HG02981 (cell line): ENCODE data around the gene CCT6A.
A peak's percentile ranks its signal among the peaks of the same experiment; 100 is the strongest.
"Not testable (repeated sequence)": the region's sequence is repeated elsewhere in the genome, so short reads cannot be mapped to it uniquely, and the experiment has no call there.

Experiments used
- ATAC-seq: cut with Tn5 transposase; IDR thresholded peaks from one replicate; pipeline ENCODE4 v1.9.1; 2021; ENCODE audit warnings: mild to moderate bottlenecking, moderate library complexity; ENCODE audit not compliant: unreplicated experiment

The CCT6A gene

DNA sequence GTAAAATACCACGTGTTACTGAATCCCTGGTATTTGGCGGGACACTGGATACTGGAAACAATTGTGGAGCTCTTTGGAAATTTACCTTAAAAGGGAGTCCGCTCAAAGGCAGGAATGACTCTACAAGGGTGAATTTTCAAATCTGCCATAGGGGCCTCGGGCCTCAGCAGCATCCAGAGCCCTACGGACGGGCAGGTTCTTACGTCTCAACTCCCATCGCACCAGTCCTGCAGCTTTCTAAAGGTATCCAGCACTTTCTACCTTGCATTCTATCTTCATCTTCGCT, 569 bp upstream of the CCT6A start:
- no peak for ATAC-seq

DNA sequence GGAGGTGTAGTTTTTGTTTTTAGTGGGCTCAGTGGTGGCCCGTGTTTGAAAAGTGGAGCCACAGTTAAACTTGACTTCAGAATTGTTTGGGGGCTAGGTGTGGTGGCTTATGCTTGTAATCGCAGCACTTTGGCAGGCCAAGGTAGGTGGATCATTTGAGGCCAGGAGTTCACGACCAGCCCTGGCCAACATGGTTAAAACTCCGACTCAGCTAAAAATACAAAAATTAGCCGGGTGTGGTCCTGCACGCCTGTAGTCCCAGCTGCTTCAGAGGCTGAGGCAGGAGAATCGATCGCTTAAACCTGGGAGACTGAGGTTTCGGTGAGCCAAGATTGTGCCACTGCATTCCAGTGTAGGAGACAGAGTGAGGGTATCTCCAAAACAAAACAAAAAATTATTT, 1.8 kb downstream of the CCT6A start:
- ATAC-seq: no peak

DNA sequence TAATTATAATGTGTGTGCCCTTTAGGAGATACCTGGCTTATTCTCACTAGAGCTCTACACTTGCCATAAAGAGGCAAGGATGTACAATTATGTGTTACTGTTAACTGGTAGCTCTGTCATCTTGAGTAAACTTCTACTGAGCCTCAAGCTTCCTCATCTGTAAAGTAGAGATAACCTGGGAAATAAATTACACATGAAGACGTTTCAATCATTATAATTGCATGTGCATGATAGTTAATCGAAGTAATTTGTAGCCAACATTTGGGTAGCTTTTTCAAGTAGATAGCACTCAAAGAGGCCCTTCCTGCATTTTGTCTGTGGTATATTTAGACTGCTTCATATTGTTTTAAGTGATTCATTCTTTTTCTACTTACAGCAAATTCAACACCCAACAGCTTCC, 2.4 kb downstream of the CCT6A start:
- ATAC-seq: no peak

DNA sequence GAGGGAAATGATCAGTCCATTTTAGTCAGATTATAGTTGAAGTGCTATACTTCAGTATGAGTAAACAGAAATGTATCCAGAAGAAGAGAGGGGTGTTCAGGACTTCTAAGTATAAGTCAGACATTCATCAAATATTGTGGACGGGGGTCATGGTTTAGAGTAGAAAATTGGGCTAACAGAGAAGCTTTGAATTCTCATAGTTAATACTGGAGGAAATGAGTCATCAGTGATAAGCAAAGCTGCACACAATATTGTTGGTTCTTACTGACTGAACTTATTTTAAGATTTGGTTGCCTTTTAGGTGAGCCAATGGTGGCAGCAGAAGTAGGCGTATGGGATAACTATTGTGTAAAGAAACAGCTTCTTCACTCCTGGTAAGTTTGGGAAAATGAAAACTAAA, 10.8 kb downstream of the CCT6A start:
- ATAC-seq: no peak

DNA sequence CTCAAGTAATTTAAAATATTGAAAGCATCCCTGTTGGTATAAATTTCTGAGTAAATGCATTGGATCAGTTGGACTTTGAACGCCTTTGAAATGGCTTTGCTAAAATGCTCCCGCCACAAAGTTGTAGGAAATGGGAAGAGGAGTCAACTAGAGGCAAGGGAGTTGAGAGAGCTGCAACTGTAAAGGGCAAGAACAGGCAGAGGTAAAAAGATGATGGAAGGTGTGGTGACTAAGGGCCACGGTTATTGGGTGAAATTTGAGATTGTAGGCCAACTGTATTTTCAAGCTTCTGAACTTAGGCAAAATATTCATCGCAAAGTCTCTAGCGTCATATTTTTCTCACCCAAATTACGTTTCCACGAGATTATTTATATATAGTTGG, 11.9 kb downstream of the CCT6A start:
- ATAC-seq: no peak

GRCh38 chr7:56063882-56064625, 12.5 kb downstream of the CCT6A start, which contains the start of gene SUMF2:
Gene SUMF2 (plus strand): TSS chr7:56064286. CDS start chr7:56064312, 26 bp downstream.
- ATAC-seq: peak; percentile 85

GRCh38 chr7:56066376-56066775, 14.8 kb downstream of the CCT6A start:
- ATAC-seq: not testable (repeated sequence)

DNA sequence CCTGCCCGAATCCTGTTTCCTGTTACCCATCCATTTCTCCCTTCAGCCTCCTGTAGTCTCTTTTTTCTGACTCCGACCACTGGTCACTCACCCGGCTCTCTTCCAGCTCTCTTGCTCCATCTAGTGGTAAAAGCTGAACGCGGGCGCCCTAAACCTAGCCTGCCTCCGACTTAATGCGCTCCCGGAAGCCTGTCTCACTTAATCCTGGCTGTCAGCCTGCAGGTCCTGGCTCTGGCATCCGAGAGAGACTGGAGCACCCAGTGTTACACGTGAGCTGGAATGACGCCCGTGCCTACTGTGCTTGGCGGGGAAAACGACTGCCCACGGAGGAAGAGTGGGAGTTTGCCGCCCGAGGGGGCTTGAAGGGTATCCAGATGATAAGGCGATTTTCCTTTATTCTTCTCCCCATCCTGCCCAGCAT, 22.8 kb downstream of the CCT6A start:
- peak; percentile 92 for ATAC-seq

DNA sequence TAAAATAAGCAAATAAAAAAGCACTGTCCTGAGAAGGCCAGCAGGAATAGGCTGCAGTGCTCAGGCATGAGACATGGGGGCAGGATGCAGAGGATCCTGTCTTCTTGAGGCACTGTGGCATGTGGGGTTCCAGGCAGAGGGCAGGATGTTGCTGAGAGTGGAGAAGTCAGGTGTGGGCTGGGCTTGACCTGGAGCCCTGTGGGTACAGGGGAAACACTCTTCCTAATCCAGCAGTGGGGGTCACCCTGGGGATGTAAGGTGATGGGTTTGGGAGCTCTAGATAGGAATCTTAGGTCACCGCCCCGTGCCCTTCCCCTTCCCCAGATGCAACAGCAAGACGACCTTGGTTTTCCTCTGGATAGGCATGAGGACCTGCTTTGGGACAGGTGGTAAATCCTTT, 26.1 kb downstream of the CCT6A start:
- ATAC-seq: no peak

DNA sequence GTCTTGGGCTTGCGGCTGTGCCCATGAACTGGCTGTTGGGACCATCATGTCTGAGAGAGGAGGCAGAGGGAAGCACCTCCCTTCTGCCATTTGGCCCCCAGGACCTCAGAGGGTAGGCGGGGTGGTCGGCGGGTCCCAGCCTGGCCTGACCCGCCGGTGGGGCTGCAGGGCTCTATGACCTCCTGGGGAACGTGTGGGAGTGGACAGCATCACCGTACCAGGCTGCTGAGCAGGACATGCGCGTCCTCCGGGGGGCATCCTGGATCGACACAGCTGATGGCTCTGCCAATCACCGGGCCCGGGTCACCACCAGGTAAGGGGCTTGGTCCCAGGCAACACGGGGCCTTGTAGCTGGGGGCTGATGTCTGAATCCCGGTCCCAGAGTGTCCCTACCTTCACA, 26.6 kb downstream of the CCT6A start:
- no peak for ATAC-seq

- ATAC-seq: no peak
These were observed 28.1 kb downstream of the CCT6A start for GRCh38 chr7:56079450-56080185.

- ATAC-seq: not testable (repeated sequence)
These were observed 29.3 kb downstream of the CCT6A start for GRCh38 chr7:56080726-56081435.

- no peak for ATAC-seq
These were observed 30.2 kb downstream of the CCT6A start for GRCh38 chr7:56081626-56082340.

DNA sequence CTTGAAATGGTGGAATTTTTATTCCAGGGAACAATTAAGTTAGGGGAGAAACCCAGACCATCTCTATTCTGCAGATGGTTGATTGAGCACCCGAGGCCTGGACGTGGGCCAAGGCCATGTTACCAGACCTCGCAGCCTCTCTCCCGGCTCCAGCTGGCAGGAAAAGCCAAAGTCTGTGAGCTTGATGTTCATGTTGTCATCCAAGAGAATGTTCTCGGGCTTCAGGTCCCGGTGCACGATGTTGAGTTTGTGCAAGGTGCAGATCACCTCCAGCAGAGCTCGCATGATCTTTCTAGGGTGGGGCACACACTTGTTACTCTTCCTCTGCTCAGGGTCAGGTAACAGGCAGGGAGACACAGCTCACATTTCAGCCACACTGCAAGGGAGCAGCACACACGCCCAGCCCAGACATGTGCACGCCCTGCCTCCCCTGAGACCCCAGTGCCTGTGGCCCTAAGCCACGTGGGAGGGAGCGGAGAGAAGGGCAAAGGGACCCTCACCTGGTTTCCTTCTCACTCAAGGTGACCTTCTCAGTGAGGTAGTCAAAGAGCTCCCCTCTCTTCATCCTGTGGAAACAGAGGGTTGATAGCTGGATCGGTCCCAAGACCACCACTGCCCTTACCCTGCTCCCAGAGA, 31.7 kb downstream of the CCT6A start:
- ATAC-seq: no peak

GRCh38 chr7:56086761-56087160, 35.2 kb downstream of the CCT6A start:
- no peak for ATAC-seq

DNA sequence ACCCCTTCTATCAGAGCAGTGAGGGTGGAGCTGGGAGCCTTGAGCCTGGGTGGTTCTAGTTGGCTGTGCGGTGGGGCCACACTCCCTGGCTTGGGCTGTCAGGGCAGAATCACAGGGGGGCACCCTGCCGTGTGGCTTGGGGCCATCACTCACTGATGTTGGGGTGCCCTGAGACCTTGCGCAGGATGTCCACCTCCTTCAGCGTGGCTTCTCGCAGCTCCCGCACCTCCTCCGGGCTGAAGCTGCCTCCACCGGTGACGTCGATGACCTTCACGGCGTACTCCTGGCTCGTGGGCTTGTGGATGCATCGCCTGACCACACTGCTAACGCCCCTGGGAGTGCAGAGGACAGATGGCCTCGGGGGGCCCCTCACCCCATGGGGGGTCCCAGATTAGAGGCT, 35.9 kb downstream of the CCT6A start:
- ATAC-seq: no peak

- no peak for ATAC-seq
These were observed 40.0 kb downstream of the CCT6A start for GRCh38 chr7:56091591-56091990.

- ATAC-seq: not testable (repeated sequence)
These were observed 40.8 kb downstream of the CCT6A start for GRCh38 chr7:56092388-56092787.

DNA sequence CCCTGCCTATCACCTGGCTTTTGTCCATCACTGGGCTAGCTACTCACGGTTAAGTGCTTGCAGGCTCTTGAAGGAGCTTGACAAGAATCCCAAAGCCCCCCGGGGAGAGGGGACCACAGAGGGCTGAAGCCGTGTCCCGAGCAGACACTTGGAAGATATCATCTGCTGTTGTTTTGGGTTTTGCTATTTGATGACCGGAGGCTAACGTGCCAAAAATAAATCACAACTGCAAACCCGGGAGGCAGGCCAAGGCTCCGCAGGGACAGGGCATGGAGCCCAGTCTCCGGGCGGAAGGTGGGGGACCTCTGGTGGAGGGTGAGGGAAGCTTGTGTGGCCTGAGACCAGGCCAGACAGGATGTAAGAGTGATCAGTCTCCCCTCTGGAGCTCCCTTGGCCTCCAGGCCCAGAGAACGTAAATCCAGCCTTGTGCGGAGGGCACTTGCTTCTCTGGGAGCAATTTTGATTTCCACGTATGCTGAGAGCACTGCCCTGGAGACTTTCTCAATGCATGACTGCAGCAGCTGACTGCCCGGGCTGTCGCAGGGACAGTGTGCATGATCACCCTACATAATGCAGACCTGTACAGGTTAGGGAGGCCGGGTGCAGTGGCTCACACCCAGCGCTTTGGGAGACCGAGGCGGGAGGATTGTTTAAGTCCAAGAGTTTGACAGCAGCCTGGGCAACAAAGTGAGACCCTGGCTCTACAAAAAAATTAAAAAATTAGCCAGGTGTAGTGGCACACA, 41.4 kb downstream of the CCT6A start, which contains the start of gene PHKG1:
Gene PHKG1 (minus strand): TSS at position 164 of the 743 bp plus-strand sequence. CDS start 4,011 bp downstream, outside the sequence.
- no peak for ATAC-seq

- ATAC-seq: no peak
These were observed 46.1 kb downstream of the CCT6A start for GRCh38 chr7:56097700-56098099.
